NCI-H1436 treated with DMSO at 0.1 percent for 48 hours (cell line): ENCODE measurements around the gene MX2.

ENCODE experiments used
- DNase-seq: peaks from one replicate; lab custom pipeline; 2025; lab: John Stamatoyannopoulos, UW

The MX2 gene

DNA sequence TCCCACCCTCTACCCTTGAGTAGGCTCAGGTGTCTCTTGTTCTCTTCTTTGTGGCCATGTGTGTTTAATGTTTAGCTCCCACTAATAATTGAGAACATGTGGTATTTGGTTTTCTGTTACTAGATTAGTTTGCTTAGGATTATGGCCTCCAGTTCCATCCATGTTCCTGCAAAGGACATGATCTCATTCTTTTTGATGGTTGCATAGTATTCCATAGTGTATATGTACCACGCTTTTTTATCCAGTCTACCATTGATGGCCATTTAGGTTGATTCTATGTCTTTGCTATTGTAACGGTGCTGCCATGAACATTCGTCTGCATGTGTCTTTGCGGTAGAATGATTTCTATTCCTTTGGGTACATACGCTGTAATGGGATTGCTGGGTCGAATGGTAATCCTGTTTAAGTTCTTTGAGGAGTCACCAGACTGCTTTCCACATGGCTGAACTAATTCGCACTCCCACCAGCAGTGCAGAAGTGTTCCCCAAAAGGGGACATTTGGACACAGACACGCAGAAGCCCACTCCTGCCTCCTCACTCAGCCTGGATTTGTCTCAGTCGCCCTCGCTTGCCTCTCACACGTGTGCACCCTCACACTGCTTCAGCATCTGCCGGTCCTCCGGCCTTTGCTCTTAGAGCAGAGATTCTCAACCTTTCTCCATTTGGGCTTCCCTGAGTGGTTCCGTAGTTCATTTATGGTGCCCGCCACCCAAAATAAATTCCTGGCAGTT lies 3.7 kb downstream of the MX2 start:
- DNase-seq, result no peak

- no peak for DNase-seq
Observed at GRCh38 chr21:41366522-41367151, 4.8 kb downstream of the MX2 start.

DNA sequence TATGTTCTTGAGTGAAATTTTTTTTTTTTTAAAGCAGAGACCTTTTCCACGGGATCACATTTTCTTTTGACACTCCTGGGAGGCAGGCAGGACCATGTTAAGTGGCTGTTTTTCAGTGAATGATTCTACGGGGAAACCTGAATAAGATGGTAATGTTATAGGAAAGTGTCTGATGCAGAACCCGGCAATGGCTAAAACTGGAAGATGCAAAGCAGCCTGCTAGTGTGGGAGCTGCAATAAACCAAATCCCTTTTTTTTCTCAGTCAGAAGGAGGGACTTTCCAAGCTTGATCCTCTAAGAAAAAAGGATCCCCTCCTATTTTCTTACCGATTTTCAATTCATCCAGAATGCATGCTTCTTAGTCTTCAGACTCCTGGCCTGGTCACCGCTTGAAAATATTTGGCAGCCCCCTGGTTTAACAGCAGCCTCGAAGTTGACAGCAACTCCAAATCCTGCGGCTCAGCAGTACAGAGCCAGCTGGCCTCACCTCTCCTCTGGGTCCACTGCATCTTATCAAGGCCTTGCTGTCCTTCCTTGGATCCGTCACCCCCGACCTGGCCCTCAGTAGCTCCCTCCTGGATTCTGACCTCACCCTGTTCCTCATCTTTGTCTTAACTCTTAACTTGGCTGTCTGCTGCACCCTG lies 5.6 kb downstream of the MX2 start:
- no peak for DNase-seq

DNA sequence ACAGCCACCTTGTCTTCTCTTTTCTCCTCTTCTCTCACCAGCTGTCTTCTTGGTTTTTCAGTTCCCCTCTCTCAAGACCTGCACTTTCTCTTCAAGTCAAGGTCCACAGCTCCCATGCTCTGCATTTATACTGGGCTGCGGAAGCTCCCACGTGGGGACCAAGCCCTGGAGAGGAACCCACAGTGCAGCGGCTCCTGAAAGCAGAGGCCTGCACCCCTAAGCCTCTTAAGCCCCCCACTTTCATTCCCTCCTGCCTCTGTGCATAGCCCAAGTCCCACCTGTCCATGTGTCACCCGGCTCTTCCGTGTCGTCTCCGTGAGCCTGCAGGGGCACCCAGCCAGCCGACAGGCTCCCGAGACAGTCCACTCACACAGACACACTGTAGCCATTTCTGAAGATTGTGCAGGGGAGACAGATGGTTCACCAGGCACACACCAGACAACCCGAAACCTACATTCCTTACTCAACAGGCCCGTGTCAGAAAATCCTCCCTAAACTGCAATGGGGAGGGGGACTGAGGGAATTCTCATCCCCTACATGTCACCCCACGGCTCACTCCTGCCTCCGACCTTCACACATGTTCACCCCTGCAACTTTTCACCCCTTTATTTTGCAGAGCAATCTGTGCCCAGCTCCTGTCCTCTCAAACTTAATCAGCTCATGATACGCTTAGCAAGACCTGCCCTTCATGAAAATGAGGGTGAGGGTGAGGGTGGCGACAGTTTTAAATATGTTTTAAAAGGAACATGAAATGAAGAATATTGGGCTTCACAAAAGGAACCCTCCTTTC lies 6.3 kb downstream of the MX2 start:
- DNase-seq, result no peak

DNA sequence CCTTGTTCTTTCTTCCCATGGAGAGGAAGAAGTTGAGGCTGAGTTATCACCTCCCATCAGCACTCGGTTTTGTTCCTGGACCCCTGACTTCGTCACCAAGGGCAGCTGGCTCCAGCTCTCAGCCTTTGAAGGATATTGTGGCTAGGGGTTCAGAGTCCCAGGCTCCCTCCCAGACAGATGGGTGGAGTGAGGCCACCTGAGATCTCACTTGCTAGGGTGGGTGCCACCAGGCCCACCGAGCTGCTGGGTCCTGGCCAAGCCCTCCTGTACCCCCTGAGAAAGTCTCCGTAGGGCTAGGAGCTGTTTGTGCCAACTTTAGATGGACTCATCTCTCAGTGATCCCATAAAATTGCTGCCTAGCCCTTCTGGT lies 6.9 kb downstream of the MX2 start:
- no peak for DNase-seq

DNA sequence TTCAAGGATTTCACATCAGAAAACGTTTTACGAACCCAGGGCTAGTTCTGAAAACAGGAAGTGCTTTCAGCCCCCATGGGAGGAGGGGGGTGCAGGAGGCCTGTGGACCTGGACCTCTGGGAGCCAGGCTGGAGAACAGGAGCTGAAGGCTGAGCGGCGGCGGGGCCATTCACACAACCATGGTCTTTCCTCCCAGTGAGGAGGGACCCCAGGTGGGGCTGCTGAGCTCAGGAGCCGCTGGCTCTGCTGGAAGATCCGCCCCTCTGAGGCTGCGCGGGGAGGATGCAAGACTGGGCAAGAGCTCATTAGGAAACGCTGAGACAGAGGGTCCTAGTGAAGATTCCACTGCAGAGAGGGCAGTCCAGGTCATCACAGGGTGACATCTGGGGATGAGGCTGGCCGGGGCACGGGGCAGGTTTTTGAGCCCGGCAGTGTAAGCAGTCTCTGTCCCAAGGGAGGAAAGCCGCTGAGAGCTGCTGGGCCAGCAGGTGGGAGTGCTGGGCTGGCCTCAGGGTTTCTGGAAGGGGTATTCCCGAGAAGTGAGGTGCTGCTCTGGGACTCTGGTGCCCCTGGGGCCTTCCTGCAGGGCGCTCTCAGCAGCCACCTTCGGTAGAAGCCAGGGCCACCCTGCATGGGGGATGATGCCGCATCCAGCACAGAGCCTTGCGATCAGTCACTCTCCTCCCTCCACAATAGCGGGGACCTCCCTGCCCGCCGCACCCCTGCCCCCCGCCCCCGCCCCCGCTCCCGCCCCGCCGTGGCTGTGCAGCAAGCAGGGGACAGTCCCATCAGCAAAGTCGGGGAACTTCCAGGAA lies 7.5 kb downstream of the MX2 start:
- DNase-seq, result no peak

GRCh38 chr21:41369920-41370839 lies 8.4 kb downstream of the MX2 start:
- DNase-seq, result no peak

- no peak for DNase-seq
Observed at GRCh38 chr21:41370840-41371684, 9.2 kb downstream of the MX2 start.

- no peak for DNase-seq
Observed at GRCh38 chr21:41371685-41372030, 9.8 kb downstream of the MX2 start.

DNA sequence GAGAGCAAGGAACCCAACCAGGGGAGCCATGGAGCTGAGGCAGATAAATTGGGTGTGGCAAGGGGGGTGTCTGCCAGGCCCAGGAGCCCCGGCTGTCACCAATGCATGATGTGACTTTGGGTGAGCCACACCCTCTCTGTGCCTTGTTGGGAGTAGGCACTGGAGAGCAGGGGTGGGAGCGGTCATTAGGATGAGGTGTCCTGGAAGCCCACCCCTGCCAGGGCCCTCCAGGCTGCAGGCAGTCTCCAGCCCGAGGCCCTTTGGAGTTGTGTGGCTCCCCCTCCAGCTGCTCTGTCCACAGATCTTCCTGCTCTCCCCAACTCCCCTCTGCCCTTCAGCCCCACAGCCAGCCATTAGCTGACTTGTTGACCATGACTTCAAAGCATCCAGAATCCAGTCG lies 11.4 kb downstream of the MX2 start:
- DNase-seq, result no peak

- no peak for DNase-seq
Observed at GRCh38 chr21:41373763-41374162, 11.9 kb downstream of the MX2 start.

GRCh38 chr21:41374177-41374712 lies 12.4 kb downstream of the MX2 start:
- DNase-seq, result no peak

GRCh38 chr21:41374867-41375533 lies 13.2 kb downstream of the MX2 start:
- no peak for DNase-seq

DNA sequence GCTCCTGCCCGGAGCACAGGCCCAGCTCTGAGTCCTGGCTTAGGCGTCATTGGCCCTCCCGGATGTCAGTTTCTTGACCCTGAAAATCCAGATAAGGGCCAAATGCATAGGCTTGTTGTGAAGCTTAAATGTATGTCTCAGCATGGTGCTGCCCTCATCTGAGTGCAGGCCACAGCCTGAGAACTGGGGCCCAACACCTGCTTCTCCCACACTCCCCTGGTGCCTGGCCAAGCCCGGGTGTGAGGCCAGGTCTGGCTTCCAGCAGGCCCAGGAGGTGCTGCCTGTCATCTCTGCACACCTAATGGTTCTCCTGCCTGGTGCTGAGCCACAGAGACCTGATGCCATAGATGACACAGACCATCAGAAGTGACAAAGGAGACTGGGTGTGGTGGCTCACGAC lies 14.0 kb downstream of the MX2 start:
- no peak for DNase-seq

- DNase-seq, result no peak
Observed at GRCh38 chr21:41377715-41378114, 15.9 kb downstream of the MX2 start.

GRCh38 chr21:41378849-41379248 lies 17.0 kb downstream of the MX2 start:
- no peak for DNase-seq

DNA sequence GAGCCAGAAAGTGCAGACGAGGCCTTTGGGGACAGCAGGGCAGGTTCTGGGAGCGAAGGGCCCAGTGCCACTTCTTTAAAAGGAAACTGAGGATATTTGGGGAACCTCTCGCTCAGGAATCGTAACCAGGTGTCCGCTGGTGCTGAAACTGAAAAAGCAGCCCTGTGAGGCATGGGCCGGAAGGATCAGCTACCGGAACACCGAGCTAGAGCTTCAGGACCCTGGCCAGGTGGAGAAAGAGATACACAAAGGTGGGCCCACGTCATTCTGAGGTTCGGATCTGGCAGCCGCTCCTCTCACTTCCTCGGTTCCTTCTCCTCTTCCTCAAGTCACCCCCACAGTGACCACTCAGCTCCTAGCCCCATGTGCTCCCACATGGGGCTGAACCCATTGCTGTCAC lies 18.1 kb downstream of the MX2 start:
- no peak for DNase-seq

GRCh38 chr21:41381731-41382130 lies 19.9 kb downstream of the MX2 start:
- DNase-seq, result no peak
